T1000 (cell line): ENCODE data around the gene CYP3A7.
"Not testable (repeated sequence)": the region's sequence is repeated elsewhere in the genome, so short reads cannot be mapped to it uniquely, and the experiment has no call there.

Experiments
- DNase-seq: peaks from one replicate; lab custom pipeline; 2025; ENCODE audit warnings: mixed read lengths; lab: John Stamatoyannopoulos, UW

CYP3A7 gene

GRCh38 chr7:99734987-99735386, at the start of gene CYP3A7:
Gene CYP3A7 (minus strand): TSS chr7:99735196. CDS start chr7:99735093, 103 bp downstream.
- no peak for DNase-seq

GRCh38 chr7:99784007-99784406, 49.0 kb upstream of the CYP3A7 start, which contains the start of gene CYP3A4:
Gene CYP3A4 (minus strand): TSS chr7:99784184. CDS start chr7:99784081, 103 bp downstream.
- DNase-seq, result no peak

DNA sequence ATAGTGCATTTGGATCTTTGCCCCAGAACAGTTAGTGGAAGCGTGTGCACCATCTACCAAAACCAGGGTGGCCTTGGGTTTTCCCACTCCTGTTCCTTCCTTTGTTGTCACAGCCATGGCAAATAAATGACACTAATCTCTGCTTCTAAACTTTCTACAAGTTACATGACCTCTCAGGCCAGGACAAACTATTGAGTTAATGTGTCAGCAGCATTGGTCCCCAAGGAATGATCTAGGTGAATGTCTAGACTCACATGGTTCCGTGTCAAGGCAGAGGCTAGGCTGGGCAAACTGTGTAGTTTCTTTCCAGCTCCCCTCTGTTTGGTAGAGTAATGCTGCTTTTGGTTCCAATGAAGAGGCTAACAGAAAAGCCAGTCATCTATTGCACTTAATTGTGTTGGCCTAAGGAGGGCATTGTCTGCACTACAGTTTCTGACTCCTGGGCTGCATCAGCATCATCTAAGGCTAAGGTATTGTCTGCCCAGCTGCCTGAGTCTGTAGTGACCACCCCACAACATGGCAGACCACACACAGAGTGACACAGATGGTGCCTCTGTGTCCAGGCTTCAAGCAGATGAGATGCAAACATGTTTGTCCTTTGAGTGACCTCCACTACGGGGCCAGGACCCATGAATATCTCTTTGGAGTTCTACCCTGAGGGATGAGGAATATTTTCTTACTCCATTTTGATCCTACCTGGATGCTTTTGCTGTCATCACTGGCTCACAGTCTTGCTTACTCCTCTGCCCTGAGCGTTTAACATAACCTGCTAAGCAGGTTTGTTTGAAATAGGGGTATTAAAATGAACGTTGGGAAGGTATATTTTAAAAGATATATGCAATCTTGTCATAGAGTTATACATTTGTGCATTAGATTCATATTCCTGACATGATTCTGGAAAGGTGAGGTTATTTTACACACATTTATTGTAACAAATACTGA, 47.3 kb upstream of the CYP3A7 start:
- DNase-seq, result no peak

DNA sequence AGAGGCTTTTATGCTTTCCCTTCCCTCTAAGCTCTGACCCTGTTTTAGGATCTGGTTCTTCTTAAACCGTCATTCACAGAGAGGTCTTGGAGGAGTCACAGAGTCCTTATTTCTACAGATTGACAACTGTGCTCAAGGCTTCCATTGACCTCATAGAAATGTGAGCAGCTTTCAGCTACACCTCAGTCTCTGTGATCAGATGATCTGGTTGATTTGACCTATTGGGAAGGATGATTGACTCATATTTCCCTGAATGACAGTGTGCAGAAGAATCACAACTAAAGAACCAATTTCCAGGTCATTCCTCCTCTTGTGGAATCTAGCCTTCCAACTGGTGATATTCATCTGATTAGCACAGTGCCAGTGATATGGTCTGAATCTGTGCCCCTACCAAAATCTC, 45.6 kb upstream of the CYP3A7 start:
- DNase-seq, result no peak

DNA sequence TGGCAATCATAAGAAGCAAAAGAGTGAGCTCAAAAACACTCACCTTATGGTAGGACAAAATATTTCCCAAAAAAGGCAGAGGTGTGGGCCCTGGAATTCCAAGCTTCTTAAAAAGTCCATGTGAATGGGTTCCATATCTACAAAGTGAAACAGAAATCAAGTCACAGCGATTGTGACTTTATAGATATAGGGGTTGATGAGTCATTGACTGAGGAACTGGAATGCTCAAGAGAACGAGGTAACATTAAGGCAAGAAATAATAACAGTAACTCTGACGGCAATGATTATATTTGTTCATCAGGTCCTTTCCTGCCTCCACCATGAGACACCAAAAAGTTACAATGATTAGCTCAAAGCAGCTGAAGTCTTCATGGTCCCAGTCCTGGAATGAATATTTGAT, 45.0 kb upstream of the CYP3A7 start:
- DNase-seq, result no peak

- no peak for DNase-seq
These were observed 43.9 kb upstream of the CYP3A7 start for GRCh38 chr7:99778880-99779279.

- DNase-seq, result not testable (repeated sequence)
These were observed 38.4 kb upstream of the CYP3A7 start for GRCh38 chr7:99773395-99773794.

DNA sequence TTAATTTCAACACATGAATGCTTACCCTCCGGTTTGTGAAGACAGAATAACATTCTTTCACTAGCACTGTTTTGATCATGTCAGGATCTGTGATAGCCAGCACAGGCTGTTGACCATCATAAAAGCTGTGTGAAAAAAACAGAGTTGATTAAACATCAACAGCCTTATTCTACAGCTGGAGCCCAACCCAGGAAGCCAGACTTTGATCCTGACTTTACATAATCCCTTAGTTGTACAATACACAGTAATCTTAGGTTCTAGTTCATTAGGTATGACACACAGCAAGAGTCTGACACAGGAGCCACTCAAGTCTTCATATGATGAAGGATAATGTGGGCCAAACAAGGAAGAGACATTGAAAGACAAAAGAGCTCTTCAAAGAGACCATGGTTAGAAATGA, 37.6 kb upstream of the CYP3A7 start:
- no peak for DNase-seq

DNA sequence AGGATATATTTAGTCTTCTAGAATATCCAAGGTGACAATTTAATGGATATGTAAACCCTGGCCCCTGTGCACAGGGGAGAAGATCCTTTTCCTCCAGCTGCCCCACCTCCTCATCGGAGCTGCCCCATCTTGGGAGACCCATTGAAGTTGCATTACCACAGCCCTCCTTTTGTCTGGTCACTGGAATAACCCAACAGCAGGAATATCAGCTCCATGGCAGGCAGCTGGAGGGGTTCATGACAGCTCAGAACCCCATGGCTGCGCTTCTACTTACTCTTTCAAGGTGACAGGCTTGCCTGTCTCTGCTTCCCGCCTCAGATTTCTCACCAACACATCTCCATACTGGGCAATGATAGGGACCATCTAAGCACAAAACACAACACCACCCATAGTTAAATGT, 34.5 kb upstream of the CYP3A7 start:
- DNase-seq, result not testable (repeated sequence)

- no peak for DNase-seq
These were observed 33.5 kb upstream of the CYP3A7 start for GRCh38 chr7:99768471-99768870.

DNA sequence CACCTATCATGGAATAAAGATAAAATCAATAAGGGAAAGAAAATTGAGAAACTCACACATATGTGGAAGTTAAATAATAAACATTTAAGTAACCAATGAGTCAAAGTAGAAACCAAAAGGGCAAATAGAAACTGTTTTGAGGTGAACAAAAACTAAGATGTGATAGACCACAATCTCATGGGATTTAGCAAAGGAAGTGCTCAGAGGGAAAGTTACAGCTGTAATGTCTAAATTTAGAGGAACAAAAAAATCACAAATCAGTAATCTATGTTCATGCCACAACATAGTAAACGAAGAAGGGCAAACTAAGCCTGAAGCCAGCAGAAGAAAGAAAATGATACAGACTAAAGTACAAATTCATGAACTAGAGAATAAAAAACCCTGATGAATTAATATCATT, 32.7 kb upstream of the CYP3A7 start:
- no peak for DNase-seq

DNA sequence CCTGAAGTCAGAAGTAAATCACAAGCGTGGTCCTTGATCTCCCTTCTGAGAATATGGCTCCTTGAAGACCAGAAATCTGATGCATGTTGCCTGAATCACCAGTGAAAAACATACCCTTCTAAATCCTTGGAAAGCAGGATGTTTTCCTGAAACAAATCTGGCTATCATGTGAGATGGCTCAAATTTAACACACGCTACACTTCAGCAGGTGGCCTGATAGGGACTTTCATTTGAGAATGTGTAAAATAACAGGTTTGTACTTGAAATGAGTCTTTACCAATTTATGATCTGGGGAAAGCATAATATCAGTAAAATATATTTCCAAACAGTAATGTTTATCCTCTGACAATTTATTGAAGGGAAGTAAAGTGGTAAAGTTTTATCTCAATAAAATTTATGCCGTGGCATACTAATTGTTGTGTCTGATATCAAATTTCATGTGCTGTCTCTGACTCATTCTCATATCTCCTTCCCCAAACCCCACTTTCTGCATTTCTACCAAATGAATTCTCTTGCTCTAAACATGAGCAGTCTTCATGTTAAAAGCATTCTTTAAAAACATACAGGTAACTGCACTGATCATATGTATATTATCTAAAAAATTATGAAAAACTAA, 31.6 kb upstream of the CYP3A7 start:
- no peak for DNase-seq

- no peak for DNase-seq
These were observed 29.5 kb upstream of the CYP3A7 start for GRCh38 chr7:99764478-99764877.

DNA sequence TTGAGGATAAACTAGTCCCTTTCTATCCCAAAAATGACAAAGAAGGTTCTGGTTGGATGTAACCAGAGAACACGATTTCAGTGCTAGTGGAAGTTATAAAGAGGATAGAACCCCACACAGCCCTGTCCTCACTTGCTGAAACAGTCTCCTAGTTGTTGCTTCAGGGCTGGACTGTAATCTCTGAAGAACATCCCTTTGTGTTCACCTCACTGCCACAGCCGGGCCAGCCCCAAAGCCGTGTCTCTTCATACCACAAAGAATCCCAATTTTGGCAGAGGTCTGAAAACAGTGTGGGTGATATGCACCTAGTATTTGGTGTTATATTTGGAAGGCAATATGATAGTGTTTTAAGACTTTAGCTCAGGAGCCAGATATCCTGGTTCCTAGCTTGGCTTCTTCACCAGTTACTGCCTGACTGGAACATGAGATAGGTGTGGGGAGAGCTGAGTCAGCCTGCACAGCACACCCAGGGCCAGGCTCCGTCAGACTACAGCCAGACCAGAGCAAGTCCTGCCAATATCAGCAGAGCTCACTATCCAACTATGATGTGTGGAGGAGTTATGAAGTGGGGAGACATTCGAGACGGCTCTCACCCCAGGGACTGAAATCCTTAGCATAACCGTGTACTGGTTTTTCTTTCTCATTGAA, 27.8 kb upstream of the CYP3A7 start:
- DNase-seq, result no peak

DNA sequence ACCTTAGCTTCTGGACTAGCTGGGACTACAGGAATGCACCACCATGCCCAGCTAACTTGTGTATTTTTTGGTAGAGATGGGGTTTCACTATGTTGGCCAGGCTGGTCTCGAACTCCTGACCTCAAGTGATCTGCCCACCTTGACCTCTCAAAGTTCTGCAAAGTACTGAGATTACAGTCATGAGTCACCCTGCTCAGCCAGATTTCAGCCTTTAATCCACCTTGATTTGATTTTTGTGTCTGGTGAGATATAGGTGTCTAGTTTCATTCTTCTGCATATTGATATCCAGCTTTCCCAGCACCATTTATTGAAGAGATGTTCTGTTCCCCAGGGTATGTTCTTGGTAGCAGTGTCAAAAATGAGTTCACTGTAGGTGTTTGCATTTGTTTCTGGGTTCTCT, 20.1 kb upstream of the CYP3A7 start:
- no peak for DNase-seq

- DNase-seq, result no peak
These were observed 17.4 kb upstream of the CYP3A7 start for GRCh38 chr7:99752356-99752755.

DNA sequence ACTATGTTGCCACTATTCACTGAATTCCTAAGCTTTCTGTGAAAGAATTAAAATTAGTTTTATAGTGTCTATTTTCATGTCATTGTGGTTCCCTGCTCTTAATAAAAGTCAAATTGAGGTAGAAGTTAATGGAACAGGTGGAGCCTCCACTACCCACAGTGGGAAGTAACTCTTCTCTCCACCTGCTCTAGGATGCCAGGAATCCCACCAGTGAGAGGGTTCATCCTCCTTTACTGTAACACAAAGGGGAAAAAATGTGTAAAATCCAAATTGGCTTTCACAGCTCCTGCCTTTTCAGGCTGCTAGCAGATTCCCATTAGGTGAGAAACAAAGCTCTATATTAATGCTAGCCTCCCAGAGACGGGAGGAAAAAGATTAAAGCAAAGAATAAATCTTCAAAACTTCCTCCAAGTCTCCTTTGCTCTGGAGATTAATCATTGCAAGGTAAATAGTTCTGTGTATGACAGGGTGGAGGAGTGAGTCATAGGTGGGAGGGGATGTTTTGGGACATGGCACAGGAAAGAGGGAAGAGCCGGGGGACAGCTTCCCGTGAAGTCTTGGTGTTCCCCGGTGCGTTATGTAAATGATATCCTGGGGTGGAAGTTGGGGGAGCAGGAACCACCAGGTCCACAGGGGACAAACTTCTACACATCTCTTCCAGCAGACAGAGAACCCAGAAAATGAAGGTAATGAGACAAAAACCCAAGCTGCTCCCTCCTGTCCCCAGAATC, 16.5 kb upstream of the CYP3A7 start:
- DNase-seq, result not testable (repeated sequence)

DNA sequence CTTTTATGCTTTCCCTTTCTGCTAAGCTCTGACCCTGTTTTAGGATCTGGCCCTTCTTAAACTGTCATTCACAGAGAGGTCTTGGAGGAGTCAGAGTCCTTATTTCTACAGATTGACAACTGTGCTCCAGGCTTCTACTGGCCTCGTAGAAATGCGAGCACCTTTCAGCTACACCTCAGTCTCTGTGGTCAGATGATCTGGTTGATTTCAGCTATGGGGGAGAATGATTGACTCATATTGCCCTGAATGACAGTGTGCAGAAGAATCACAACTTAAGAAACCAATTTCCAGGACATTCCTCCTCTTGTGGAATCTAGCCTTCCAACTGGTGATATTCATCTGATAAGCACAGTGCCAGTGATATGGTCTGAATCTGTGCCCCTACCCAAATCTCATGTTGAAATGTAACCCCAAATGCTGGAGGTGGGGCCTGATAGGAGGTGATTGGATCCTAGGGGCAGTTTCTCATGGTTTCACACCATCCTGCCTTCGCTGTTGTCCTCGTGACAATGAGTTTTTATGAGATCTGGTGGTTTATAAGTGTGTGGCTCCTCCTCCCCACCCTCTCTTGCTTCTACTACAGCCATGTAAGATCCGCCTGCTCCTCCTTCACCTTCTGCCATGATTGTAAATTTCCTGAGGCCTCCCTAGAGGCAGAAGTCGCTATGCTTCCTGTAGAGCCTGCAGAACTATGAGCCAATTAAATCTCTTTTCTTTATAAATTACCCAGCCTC, 14.0 kb upstream of the CYP3A7 start:
- no peak for DNase-seq

GRCh38 chr7:99746915-99747314, 11.9 kb upstream of the CYP3A7 start:
- DNase-seq, result not testable (repeated sequence)

- not testable (repeated sequence) for DNase-seq
These were observed 10.4 kb upstream of the CYP3A7 start for GRCh38 chr7:99745395-99745794.

DNA sequence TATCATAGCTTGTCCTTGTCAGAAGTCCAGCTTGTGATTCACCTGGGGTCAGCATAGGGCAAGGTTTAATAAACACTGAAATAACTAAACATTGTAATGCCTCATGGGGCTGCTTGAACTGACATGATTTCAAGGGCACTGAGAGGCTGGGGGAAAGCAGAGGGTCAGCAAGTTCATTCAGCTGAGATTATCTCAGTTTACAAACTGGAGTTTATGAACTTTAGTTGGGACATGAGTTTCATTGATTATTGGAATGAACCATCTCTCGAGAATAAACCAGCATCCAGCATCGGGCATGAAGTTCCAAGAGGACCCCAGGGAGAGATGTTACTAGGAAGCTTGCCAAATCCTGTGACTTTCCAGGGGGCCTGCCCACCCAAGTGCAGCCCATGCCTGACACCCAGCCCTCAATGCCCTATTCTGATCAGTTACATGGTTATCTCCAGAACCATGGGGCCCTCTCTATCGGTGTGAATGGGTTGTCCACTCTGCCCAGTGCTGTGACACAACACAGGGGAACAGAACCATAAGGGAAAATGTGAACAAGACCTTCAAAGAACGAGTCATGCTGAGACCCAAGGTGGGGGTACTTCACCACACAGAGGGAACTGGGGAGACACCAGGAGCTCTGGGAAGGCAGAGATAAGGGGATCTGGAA, 7.9 kb upstream of the CYP3A7 start:
- no peak for DNase-seq
